NCI-H748 (cell line): ENCODE measurements around the gene PTCH2.
A peak's percentile ranks its signal among the peaks of the same experiment; 100 is the strongest.

Experiments used
- DNase-seq: peaks from one replicate; lab custom pipeline; 2025; ENCODE audit not compliant: unreplicated experiment; lab: John Stamatoyannopoulos, UW

Gene PTCH2

DNA sequence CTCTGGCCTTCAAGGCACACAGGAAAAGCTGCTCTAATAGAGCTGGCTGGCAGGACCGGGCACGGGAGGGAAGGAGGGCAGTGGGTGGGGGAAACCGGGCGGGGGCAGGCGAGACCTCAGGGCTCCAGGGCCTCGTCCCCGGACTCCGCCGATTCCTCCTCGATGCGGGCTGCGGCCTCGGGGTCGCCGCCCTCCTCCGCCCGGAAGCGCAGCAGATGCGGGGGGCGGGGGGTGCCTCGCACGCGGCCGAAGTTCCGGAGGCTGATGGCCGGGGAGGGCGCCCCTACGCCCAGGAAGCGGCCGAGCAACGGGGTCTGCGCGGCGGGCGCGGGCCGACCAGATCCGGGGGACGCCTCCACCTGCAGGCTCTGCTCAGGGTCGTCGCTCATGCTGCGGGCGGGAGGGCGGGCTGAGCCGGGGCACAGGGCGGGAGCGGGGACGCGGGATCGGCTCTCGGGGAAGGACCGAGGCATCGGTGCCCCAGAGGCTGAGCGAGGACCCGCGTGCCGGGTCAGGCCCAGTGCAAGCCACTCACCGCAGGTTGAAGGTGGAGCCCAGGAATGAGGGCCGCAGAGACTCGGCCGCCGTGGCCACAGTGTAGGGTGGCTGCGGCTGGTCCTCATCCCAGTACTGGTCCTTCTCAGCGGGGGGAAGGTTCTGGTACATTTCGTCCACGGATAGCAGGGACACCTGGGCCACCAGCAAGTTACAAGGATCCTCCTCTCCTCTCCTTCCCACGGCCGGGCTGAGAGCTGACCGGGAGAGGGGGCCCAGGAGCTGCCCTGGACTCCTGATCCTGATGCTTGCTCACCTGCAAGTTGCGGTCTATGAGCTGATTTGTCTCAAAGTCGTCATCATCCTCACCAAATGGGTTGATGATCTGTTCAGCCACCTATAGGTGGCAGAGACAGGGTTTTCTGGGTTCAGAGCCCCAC lies 58.7 kb downstream of the PTCH2 start:
- peak; percentile 64 for DNase-seq

DNA sequence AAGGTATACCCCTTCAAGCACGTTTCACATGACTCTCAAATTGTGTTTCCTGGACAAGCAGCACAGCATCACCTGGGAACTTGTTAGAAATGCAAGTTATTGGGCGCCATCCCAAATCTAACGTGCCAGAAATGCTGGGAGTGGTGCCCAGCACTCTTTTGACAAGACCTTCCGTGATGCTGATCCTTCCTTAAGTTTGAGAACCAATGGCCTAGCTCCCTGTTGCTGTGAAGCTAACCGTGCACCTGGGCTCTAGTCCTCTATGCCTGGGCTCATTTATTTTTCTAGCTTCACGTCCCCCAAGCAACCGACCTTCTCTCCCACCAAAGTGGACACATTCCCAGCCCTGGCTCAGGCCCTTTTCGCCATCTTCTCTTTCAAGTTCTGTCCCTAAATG lies 59.4 kb downstream of the PTCH2 start:
- no peak for DNase-seq

DNA sequence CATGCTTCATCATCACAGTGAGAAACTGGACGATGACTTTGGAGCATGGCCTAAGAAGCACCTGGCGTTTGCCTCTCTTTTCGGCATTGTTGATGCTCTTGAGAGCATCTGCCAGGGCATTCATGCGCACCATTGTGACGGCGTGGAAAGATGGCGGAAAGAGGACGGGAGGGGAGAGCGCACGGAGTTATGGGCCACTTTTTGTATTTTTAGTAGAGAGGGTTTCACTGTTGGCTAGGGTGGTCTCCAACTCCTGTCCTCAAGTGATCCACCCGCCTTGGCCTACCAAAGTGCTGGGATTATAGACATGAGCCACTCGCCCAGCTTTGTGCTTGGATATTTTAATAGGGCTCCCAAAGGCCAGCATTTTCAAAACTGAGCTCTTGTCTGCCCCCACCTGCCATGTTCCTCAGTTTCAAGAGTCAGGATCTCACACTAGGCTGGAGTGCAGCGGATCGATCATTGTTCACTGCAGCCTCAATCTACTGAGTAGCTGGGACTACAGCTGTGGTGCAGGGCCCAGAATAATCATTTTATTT lies 62.4 kb downstream of the PTCH2 start:
- no peak for DNase-seq

DNA sequence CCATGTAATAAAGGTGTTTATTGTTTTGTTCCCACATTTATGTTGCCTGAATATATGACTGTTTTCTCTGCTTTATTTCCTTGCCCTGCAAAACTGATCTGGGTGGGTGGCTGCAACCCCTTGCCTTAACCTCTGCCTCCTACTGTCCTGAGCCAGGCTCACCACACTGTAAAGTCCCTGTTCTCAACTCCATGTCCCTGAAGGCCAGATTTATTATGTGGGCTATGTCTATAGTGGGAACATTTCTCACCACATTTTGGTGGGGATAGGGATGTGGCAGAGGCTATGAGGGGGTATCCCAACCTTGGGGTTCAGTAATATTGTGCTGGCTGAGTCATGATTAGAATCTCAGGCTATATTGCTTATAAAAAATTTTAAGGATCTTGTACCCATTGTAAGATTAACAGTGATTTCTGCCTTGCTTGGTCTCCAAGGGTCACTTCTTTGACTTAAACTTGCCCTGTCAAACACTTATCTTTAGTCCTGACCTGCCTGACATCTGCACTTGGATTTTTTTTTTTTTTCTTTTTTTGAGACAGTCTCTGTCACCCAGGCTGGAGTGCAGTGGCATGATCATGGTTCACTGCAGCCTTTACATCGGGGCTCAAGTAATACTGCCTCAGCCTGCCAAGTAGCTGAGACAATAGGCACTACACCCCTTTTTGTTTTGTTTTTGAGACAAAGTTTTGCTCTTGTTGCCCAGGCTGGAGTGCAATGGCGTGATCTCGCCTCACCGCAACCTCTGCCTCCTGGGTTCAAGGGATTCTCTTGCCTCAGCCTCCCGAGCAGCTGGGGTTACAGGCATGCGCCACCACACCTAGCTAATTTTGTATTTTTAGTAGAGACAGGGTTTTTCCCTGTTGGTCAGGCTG lies 64.1 kb downstream of the PTCH2 start:
- no peak for DNase-seq

DNA sequence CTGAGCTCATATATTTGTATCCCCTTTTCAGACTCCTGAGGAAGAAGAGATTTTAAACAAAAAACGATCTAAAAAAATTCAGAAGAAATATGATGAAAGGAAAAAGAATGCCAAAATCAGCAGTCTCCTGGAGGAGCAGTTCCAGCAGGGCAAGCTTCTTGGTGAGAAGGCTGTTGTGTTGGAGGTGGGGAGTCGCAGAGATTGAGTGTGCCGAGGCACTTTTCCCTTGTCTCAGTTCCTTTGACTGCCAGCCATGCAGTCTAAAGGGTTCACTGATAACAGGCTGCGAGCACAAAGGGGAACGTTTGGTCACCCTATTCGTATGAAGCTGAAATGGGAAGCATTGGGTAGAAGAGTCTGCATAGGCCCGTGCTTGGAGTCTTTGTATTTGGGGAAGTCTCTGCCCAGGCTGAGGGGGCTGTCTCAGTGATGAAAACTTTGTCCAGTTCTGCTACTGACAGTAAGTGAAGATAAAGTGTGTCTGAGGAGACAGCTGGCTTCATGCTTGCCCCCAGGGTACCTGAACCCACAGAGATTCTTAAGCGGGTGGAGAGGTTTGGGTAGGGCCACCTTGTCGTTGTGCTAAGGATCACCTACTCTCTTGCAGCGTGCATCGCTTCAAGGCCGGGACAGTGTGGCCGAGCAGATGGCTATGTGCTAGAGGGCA lies 65.0 kb downstream of the PTCH2 start:
- no peak for DNase-seq

DNA sequence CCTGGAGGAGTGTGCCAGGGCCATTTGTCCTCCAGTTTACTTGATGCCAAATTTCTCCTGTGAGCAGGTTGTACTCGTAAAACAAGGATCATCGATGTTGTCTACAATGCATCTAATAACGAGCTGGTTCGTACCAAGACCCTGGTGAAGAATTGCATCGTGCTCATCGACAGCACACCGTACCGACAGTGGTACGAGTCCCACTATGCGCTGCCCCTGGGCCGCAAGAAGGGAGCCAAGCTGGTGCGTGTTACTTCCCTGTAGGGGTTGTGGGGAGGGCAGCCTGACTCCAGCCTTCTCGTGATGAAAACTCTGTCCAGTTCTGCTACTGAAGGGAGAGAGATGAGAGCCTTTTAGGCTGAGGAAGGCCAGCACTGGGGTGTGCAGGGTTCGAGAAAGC lies 65.5 kb downstream of the PTCH2 start:
- DNase-seq = no peak

DNA sequence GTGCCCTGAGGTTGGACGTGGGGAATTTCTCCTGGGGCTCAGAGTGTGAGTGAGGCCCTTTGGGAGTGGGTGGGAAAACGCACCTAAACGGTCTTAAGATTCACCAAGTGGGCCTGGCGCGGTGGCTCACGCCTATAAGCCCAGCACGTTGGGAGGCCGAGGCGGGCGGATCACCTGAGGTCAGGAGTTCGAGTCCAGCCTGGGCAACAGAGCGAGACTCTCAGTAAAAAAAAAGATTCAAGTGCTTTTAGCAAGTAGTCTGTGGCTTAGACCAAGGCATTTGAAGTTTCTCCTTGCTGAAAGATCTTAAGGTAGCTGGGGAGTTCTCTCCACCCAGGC lies 66.4 kb downstream of the PTCH2 start:
- no peak for DNase-seq

DNA sequence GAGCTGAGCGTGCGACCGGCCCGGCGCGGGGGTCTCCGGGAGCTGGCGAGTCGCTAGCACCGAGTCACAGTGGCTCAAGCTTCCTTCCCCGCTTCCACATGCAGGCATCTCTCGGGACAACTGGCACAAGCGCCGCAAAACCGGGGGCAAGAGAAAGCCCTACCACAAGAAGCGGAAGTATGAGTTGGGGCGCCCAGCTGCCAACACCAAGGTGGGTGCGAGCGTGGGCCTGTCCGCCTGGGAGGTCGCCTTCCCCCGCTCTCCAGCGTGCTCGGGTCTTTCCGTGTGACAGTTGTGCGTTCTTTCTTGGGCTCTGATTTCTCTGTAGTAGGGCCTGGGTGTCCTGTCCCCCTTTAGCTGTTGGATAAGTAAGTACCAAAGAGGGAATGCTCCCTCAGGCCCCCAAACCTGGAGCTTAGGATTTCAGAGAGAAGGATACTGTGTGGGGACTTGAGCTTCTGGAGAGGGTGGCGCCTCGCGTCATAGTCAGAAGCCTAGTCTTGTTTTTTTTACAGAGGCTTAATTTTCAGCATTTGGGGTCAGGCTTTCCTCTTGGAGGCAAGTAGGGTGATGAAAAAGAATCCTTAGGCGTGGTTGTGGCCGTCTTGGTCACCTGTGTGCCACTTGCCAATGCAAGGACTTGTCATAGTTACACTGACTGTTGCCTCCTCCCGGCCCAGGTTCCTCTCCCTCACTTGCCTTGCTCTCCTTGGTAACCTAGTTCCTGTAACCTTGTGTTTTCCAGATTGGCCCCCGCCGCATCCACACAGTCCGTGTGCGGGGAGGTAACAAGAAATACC lies 66.9 kb downstream of the PTCH2 start:
- no peak for DNase-seq

DNA sequence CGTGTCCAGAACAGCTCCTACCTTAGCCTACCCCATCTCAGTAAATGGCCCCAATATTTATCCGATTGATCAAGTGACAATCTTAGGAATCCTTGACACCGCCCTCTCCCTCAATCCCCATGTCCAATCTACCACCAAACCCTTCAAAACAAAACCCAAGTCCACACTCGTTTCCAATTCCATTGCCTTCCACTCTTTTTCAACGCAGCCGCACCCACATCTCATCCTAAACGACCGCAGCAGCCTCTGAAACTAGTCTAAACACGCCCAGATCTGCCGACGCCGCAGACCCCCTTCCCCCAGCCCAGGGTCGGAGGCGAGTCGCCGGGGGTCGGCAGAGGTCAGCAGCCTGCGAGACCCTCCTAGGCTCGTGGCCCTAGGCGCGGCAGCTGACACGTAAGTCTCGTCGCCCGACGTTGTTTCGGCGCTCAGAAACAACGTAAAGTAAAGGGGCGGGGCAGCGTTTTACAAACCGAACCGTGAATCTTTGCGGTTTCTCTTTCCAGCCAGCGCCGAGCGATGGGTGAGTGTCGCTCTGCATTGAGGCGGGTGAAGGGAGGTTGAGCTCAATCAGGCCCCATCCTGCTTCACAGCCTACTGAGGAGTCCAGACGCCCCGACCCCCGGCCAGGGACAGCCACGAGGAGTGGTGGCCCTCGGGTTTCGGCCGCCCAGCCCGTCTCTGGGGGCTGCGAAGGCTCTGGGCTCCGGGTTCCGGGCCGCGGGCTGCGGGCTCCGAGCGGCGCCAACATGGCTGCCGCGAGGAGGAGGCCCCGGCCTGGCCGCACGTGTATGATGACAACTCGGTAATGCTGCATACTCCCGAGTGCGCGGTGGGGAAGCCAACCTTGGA lies 67.7 kb downstream of the PTCH2 start, which contains the start of gene RPS8:
RPS8 (plus strand) TSS at position 463 of the 852 bp plus-strand sequence; CDS start at position 520, 57 bp downstream.
- peak; percentile 96 for DNase-seq
